Type B pancreatic cell (in vitro differentiated cells): ENCODE measurements around the gene IGFBP1. TPM values are rescaled to one million over a fixed set of nuclear protein-coding genes. Genes with fewer than 3 reads are reported as not detected.

Source experiments
- DNase-seq: peaks from one replicate; pipeline ENCODE4 v3.0.0; 2021; ENCODE audit warnings: mixed read lengths; ENCODE audit not compliant: unreplicated experiment; ENCODE audit errors: extremely low spot score
- H3K27ac Mint-ChIP-seq: 2 replicates; pipeline ENCODE4 v1.8.0; 2021; ENCODE audit warnings: mild to moderate bottlenecking, mixed read lengths
- H3K27me3 Mint-ChIP-seq: 2 replicates; pipeline ENCODE4 v1.8.0; 2021; ENCODE audit warnings: mixed read lengths
- H3K36me3 Mint-ChIP-seq: 2 replicates; pipeline ENCODE4 v1.8.0; 2021; ENCODE audit warnings: mixed read lengths
- H3K4me1 Mint-ChIP-seq: one replicate; pipeline ENCODE4 v1.8.0; 2021; ENCODE audit warnings: mixed read lengths; ENCODE audit not compliant: unreplicated experiment
- H3K4me3 Mint-ChIP-seq: 2 replicates; pipeline ENCODE4 v1.8.0; 2021; ENCODE audit warnings: mild to moderate bottlenecking, mixed read lengths
- H3K9me3 Mint-ChIP-seq: 2 replicates; pipeline ENCODE4 v1.8.0; 2021; ENCODE audit warnings: mixed read lengths
- total RNA-seq: library from RNA; stranded (reverse); gene quantifications from 2 replicates; pipeline ENCODE4 v1.2.1, GENCODE V29; 2021; ENCODE audit warnings: low replicate concordance
- TF ChIP-seq, protein P1 (sequence below): fragments of 200-600 bp; sonication (generic); conservative IDR thresholded peaks from 2 replicates; pipeline ENCODE4 v1.5.0; 2021; ENCODE audit warnings: antibody characterized with exemption, mild to moderate bottlenecking

The IGFBP1 gene
- total RNA-seq, 1 donor from 2014 or later: 0.75 TPM

DNA sequence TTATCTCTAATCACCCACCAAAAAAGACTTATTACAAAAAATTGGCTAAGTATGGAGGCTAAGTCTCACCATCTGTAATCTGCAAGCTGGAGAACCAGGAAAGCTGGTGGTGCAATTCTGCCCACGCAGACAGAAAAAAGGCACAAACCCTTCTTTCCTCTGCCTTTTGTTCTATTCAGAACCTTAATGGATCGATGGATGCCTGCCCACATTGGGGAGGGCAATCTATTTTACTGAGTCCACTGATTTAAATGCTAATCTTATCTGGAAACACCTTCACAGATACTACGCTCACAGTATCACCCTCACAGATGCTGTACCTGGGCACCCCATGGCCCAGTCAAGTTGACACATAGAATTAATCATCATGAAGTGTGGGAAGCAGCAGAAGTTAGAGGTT, 22.6 kb downstream of the IGFBP1 start:
- Mint-ChIP-seq H3K4me1 (no peaks in the 10 kb centered on the region), H3K27me3 (no peaks in the 10 kb centered on the region), H3K36me3 (peaks cover 14% of the 10 kb centered on the region), H3K27ac (peak overlapping the region; percentile 91), H3K4me3 (no peak overlapping the region), H3K9me3 (no peaks in the 10 kb centered on the region)
- no peak for DNase-seq
- TF ChIP-seq, protein P1, sequence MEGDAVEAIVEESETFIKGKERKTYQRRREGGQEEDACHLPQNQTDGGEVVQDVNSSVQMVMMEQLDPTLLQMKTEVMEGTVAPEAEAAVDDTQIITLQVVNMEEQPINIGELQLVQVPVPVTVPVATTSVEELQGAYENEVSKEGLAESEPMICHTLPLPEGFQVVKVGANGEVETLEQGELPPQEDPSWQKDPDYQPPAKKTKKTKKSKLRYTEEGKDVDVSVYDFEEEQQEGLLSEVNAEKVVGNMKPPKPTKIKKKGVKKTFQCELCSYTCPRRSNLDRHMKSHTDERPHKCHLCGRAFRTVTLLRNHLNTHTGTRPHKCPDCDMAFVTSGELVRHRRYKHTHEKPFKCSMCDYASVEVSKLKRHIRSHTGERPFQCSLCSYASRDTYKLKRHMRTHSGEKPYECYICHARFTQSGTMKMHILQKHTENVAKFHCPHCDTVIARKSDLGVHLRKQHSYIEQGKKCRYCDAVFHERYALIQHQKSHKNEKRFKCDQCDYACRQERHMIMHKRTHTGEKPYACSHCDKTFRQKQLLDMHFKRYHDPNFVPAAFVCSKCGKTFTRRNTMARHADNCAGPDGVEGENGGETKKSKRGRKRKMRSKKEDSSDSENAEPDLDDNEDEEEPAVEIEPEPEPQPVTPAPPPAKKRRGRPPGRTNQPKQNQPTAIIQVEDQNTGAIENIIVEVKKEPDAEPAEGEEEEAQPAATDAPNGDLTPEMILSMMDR: no peak

DNA sequence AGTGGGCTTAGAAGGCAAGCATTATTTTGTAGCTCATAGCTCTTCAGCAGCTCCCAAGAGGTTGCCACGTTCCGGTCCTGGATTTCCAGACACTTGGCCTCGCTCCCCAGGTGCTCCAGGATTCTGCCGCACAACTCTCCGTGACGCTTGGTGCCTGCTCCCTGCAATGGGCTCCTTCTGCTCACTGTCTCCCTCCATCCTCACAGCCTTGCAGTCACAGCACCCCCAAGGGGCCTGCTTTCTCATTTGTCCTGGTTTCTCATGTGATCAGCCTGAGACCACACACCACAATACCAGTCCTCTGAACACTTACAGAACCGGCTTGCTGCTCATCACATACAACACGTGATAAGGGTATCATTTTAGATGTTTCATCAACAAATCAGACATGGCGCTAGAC, 23.0 kb downstream of the IGFBP1 start:
- peaks cover 18% of the 10 kb centered on the region for H3K36me3 Mint-ChIP-seq
- no peaks in the 10 kb centered on the region for H3K9me3 Mint-ChIP-seq
- H3K4me1 Mint-ChIP-seq: no peaks in the 10 kb centered on the region
- TF ChIP-seq, protein P1: no peak
- peaks cover 3% of the 10 kb centered on the region for H3K27me3 Mint-ChIP-seq
- peak overlapping the region; percentile 91 for H3K27ac Mint-ChIP-seq
- peak overlapping the region; percentile 6 for H3K4me3 Mint-ChIP-seq
- DNase-seq: no peak

DNA sequence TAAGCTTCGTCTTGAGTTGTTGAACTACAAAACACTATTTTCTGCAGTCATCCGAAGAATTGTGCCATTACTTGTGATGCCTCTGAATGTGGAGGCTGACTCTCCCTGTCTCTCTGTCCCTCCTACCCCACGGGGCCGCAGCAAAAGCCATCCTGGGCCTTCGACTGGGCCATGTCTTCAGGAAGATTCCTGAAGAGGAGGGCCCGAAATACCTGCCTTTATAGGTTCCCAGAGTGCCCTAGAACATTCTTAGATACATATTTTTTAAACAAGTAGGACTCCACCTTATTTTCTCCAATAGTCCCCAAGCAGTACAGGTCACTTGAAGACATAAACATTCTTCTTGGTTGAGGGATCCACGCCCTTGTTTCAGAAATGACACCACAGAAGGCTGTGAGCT, 24.7 kb downstream of the IGFBP1 start:
- Mint-ChIP-seq H3K27me3 (peaks cover 12% of the 10 kb centered on the region), H3K36me3 (peaks cover 22% of the 10 kb centered on the region), H3K9me3 (no peaks in the 10 kb centered on the region), H3K27ac (peak overlapping the region; percentile 60), H3K4me1 (peaks cover 6% of the 10 kb centered on the region), H3K4me3 (no peak overlapping the region)
- TF ChIP-seq, protein P1: no peak
- no peak for DNase-seq

DNA sequence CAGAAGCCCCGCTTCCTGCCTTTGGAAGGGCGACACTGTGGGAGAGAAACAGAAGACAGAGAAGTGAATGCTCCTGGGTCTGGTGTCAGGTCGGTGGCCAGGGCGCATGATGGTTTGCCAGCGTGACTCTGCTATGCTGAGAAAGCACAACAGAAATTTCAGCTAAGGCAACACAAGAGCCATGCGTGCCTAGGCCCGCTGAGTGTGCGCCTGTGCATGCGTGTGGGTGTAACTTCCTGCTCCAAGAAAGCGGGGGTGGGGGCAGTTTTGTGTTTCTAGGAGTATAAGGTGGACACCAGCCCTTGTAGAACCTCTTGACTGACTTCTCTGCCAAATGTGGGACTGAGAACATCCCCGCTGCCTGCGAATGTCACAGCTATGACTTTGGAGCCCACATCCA, 26.6 kb downstream of the IGFBP1 start:
- peaks cover 22% of the 10 kb centered on the region for H3K36me3 Mint-ChIP-seq
- H3K27me3 Mint-ChIP-seq: peaks cover 32% of the 10 kb centered on the region
- peak overlapping the region; percentile 85 for H3K27ac Mint-ChIP-seq
- no peak overlapping the region for H3K4me3 Mint-ChIP-seq
- H3K4me1 Mint-ChIP-seq: peaks cover 6% of the 10 kb centered on the region
- DNase-seq: no peak
- TF ChIP-seq, protein P1: no peak
- no peaks in the 10 kb centered on the region for H3K9me3 Mint-ChIP-seq

DNA sequence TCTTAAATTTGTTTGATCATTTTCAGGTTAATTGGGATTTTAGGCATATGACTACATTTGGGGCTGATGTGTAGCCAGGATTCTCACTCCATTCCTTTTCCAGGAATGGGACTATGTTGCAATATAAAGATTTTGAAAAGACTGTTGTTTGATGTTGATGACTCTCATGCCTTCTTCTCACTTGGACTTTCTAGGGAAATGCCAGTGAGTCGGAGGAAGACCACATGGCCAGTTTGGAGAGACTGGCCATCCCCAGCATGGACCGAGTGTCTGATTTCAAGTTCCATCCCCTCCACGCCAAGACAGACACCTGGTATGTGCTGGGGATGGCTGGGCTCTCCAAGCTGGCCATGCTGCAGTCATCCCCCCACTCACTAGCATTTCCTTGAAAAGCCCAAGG, 27.3 kb downstream of the IGFBP1 start:
- TF ChIP-seq, protein P1: no peak
- Mint-ChIP-seq H3K27ac (peak overlapping the region; percentile 71), H3K4me1 (peaks cover 6% of the 10 kb centered on the region), H3K4me3 (peak overlapping the region; percentile 22), H3K9me3 (no peaks in the 10 kb centered on the region), H3K36me3 (peaks cover 22% of the 10 kb centered on the region), H3K27me3 (peaks cover 37% of the 10 kb centered on the region)
- DNase-seq: no peak

DNA sequence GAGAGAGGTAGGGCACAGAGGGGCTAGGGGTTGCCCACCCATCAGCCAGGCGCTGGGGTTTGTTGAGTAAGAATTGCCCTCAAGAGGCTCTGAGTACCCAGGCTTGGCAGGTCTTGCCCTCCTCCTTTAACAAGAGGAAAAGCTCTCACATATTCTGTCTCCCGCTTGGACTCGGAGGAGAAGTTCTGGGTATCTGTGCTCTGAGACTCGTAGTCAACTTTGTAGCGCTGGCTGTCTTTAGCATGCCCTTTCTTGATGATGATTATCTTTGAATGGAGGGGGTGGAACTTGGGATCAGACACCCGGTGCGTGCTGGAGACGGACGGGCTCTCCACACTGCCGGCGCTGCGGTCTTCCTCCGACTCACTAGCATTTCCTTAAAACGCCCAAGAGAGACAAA, 28.8 kb downstream of the IGFBP1 start:
- H3K9me3 Mint-ChIP-seq: no peaks in the 10 kb centered on the region
- TF ChIP-seq, protein P1: no peak
- H3K4me3 Mint-ChIP-seq: peak overlapping the region; percentile 90
- no peak for DNase-seq
- peaks cover 22% of the 10 kb centered on the region for H3K36me3 Mint-ChIP-seq
- H3K27me3 Mint-ChIP-seq: peaks cover 44% of the 10 kb centered on the region
- H3K4me1 Mint-ChIP-seq: peaks cover 9% of the 10 kb centered on the region
- peak overlapping the region; percentile 79 for H3K27ac Mint-ChIP-seq
